ENCODE results near the gene MRPS6. TPM values are rescaled to one million over a fixed set of nuclear protein-coding genes. Genes with fewer than 3 reads are reported as not detected.

The MRPS6 gene
- total and polyA plus RNA-seq, 2 of the 13 experiments (the other 11 are each of a cell fraction or from before 2014, with no cell fraction given): 14.2 to 26.9 TPM

DNA sequence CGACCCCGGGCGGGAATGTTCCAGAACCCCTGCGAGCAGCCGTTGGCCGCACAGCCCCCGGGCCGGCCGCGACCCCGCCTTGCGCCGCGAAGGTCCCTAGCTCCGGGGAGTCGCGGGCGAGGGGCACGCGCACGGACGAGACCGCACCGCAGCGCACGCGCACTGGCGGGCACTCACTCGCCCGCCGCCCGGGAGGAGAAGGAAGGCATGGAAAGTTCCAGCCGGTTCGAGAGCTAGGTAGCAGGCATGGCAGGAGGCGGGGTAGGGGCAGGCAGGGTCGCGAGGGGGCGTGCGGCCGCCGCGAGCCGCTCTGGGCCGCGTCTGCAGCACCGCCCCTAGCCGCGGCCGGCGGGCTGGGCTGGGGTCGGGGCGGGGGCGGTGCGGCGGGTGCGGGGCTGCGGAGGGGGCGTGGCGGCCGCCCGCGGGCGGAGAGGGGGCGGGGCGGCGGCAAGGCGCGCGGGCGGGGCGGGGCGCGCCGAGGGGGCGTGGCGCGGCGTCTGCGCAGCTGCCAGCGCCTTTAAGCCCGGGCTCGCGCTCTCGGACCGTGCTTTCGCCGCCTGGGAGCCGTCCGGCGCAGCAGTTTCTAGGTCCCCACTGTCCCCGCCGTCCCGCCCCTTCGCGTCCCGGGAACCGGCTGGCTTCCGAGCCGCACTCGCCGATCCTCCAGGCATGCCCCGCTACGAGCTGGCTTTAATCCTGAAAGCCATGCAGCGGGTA lies at the start of gene MRPS6, which contains the start of gene SLC5A3 (continued):
- TF ChIP-seq, protein P1, sequence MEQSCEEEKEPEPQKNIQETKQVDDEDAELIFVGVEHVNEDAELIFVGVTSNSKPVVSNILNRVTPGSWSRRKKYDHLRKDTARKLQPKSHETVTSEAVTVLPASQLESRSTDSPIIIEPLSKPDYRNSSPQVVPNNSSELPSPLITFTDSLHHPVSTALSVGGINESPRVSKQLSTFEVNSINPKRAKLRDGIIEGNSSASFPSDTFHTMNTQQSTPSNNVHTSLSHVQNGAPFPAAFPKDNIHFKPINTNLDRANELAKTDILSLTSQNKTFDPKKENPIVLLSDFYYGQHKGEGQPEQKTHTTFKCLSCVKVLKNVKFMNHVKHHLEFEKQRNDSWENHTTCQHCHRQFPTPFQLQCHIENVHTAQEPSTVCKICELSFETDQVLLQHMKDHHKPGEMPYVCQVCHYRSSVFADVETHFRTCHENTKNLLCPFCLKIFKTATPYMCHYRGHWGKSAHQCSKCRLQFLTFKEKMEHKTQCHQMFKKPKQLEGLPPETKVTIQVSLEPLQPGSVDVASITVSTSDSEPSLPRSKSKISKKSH (CRISPR knock-in tag; IDR thresholded peaks at IDR 0.05; ENCODE audit: borderline replicate concordance): no peak
- peak; percentile 57; the same call in 1 of the 2 replicates for TF ChIP-seq ZNF558 (CRISPR knock-in tag; IDR thresholded peaks at IDR 0.05; ENCODE audit: borderline replicate concordance)
- TF ChIP-seq NR2F1 (CRISPR knock-in tag; IDR thresholded peaks at IDR 0.05): no peak
- TF ChIP-seq, protein P2, sequence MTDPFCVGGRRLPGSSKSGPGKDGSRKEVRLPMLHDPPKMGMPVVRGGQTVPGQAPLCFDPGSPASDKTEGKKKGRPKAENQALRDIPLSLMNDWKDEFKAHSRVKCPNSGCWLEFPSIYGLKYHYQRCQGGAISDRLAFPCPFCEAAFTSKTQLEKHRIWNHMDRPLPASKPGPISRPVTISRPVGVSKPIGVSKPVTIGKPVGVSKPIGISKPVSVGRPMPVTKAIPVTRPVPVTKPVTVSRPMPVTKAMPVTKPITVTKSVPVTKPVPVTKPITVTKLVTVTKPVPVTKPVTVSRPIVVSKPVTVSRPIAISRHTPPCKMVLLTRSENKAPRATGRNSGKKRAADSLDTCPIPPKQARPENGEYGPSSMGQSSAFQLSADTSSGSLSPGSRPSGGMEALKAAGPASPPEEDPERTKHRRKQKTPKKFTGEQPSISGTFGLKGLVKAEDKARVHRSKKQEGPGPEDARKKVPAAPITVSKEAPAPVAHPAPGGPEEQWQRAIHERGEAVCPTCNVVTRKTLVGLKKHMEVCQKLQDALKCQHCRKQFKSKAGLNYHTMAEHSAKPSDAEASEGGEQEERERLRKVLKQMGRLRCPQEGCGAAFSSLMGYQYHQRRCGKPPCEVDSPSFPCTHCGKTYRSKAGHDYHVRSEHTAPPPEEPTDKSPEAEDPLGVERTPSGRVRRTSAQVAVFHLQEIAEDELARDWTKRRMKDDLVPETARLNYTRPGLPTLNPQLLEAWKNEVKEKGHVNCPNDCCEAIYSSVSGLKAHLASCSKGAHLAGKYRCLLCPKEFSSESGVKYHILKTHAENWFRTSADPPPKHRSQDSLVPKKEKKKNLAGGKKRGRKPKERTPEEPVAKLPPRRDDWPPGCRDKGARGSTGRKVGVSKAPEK (CRISPR knock-in tag; IDR thresholded peaks at IDR 0.05; ENCODE audit: borderline replicate concordance): no peak
- TF ChIP-seq HNRNPH1 (optimal IDR thresholded peaks at IDR 0.05; ENCODE audit: low read depth, low read length): no peak
- peak; percentile 45; the same call in 1 of the 2 replicates for TF ChIP-seq PHF20 (CRISPR knock-in tag; IDR thresholded peaks at IDR 0.05)
- TF ChIP-seq PHF5A (CRISPR knock-in tag; IDR thresholded peaks at IDR 0.05; ENCODE audit: low read depth, unreplicated experiment): no peak
- no peak for TF ChIP-seq ZNF577 (CRISPR knock-in tag; IDR thresholded peaks at IDR 0.05; ENCODE audit: borderline replicate concordance, low read depth)
- no peak for TF ChIP-seq SUZ12 (IDR thresholded peaks at IDR 0.05; ENCODE audit: low read depth, low read length)
- TF ChIP-seq, protein P3, sequence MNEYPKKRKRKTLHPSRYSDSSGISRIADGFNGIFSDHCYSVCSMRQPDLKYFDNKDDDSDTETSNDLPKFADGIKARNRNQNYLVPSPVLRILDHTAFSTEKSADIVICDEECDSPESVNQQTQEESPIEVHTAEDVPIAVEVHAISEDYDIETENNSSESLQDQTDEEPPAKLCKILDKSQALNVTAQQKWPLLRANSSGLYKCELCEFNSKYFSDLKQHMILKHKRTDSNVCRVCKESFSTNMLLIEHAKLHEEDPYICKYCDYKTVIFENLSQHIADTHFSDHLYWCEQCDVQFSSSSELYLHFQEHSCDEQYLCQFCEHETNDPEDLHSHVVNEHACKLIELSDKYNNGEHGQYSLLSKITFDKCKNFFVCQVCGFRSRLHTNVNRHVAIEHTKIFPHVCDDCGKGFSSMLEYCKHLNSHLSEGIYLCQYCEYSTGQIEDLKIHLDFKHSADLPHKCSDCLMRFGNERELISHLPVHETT (CRISPR knock-in tag; conservative IDR thresholded peaks at IDR 0.05): no peak
- TF ChIP-seq, protein P4, sequence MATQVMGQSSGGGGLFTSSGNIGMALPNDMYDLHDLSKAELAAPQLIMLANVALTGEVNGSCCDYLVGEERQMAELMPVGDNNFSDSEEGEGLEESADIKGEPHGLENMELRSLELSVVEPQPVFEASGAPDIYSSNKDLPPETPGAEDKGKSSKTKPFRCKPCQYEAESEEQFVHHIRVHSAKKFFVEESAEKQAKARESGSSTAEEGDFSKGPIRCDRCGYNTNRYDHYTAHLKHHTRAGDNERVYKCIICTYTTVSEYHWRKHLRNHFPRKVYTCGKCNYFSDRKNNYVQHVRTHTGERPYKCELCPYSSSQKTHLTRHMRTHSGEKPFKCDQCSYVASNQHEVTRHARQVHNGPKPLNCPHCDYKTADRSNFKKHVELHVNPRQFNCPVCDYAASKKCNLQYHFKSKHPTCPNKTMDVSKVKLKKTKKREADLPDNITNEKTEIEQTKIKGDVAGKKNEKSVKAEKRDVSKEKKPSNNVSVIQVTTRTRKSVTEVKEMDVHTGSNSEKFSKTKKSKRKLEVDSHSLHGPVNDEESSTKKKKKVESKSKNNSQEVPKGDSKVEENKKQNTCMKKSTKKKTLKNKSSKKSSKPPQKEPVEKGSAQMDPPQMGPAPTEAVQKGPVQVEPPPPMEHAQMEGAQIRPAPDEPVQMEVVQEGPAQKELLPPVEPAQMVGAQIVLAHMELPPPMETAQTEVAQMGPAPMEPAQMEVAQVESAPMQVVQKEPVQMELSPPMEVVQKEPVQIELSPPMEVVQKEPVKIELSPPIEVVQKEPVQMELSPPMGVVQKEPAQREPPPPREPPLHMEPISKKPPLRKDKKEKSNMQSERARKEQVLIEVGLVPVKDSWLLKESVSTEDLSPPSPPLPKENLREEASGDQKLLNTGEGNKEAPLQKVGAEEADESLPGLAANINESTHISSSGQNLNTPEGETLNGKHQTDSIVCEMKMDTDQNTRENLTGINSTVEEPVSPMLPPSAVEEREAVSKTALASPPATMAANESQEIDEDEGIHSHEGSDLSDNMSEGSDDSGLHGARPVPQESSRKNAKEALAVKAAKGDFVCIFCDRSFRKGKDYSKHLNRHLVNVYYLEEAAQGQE (IDR thresholded peaks at IDR 0.05; ENCODE audit: borderline replicate concordance in 1 of 2, low read depth in 1 of 2, low read length in 2 of 2): peak in 1 of 2 experiments; percentile 13; a peak in 1 of 4 replicates
- 0 out of 2 replicates have a peak, but pooled peaks have one; percentile 30 for TF ChIP-seq FOXK1 (CRISPR knock-in tag; IDR thresholded peaks at IDR 0.05; ENCODE audit: borderline replicate concordance, low read depth)
- TF ChIP-seq, protein P5, sequence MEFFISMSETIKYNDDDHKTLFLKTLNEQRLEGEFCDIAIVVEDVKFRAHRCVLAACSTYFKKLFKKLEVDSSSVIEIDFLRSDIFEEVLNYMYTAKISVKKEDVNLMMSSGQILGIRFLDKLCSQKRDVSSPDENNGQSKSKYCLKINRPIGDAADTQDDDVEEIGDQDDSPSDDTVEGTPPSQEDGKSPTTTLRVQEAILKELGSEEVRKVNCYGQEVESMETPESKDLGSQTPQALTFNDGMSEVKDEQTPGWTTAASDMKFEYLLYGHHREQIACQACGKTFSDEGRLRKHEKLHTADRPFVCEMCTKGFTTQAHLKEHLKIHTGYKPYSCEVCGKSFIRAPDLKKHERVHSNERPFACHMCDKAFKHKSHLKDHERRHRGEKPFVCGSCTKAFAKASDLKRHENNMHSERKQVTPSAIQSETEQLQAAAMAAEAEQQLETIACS (CRISPR knock-in tag; IDR thresholded peaks at IDR 0.05): peak; percentile 77
- TF ChIP-seq DR1 (CRISPR knock-in tag; IDR thresholded peaks at IDR 0.05): peak; percentile 76; the same call in 1 of the 2 replicates
- TF ChIP-seq CENPX (CRISPR knock-in tag; IDR thresholded peaks at IDR 0.05): no peak
- TF ChIP-seq ZC3H4 (CRISPR knock-in tag; IDR thresholded peaks at IDR 0.05; ENCODE audit: borderline replicate concordance): no peak
- no peak for TF ChIP-seq RELA (CRISPR knock-in tag; IDR thresholded peaks at IDR 0.05)

Measured in HepG2 (cell line).